HepG2 (cell line): Measurements from ENCODE around the gene CIBAR2. TPM values are rescaled to one million over a fixed set of nuclear protein-coding genes. Genes with fewer than 3 reads are reported as not detected.

Source experiments
- ADNP ChIP-seq: sonication (generic); formaldehyde crosslinking; IDR thresholded peaks from 2 replicates; pipeline ENCODE4 v1.4.0; 2020; ENCODE audit warnings: missing genetic modification reagents
- CBFB ChIP-seq: sonication (generic); formaldehyde crosslinking; IDR thresholded peaks from 2 replicates; pipeline ENCODE4 v1.4.0; 2020; ENCODE audit warnings: missing genetic modification reagents
- DNMT3B ChIP-seq: conservative IDR thresholded peaks from 2 replicates; pipeline ENCODE4 v1.6.1; 2016; ENCODE audit warnings: missing biosample characterization, control low read depth
- FOXK1 ChIP-seq: sonication (generic); formaldehyde crosslinking; IDR thresholded peaks from 2 replicates; pipeline ENCODE4 v1.4.0; 2020; ENCODE audit warnings: low read depth, missing genetic modification reagents, borderline replicate concordance
- GTF3A ChIP-seq: sonication (generic); formaldehyde crosslinking; conservative IDR thresholded peaks from 2 replicates; pipeline ENCODE4 v1.4.0; 2020; ENCODE audit warnings: mild to moderate bottlenecking, missing genetic modification reagents
- MAZ ChIP-seq, 2 experiments: sonication (generic) in 1 of 2; formaldehyde crosslinking in 1 of 2; IDR thresholded peaks; 2 replicates each; pipeline versions ENCODE4 v1.5.0 to v1.6.1; 2012 to 2020; ENCODE audit warnings: low read depth in 2 of 2, mild to moderate bottlenecking in 2 of 2, borderline replicate concordance in 1 of 2, improper control_type of control experiment in 1 of 2, low read length in 1 of 2, missing genetic modification reagents in 1 of 2, moderate library complexity in 1 of 2
- NKX3-1 ChIP-seq: sonication (generic); formaldehyde crosslinking; IDR thresholded peaks from 2 replicates; pipeline ENCODE4 v1.5.0; 2020; ENCODE audit warnings: missing genetic modification reagents
- NPAS2 ChIP-seq: sonication (generic); formaldehyde crosslinking; IDR thresholded peaks from 2 replicates; pipeline ENCODE4 v1.8.0; 2022; ENCODE audit warnings: mild to moderate bottlenecking, missing genetic modification reagents, borderline replicate concordance
- RFXANK ChIP-seq: IDR thresholded peaks from 2 replicates; pipeline ENCODE4 v1.6.1; 2016
- THAP11 ChIP-seq: IDR thresholded peaks from 2 replicates; pipeline ENCODE4 v1.6.1; 2016; ENCODE audit warnings: missing biosample characterization, missing genetic modification reagents
- ZBTB14 ChIP-seq: sonication (generic); formaldehyde crosslinking; IDR thresholded peaks from 2 replicates; pipeline ENCODE4 v1.4.0; 2020; ENCODE audit warnings: missing genetic modification reagents
- ZBTB8A ChIP-seq: sonication (generic); formaldehyde crosslinking; IDR thresholded peaks from 2 replicates; pipeline ENCODE4 v1.4.0; 2020; ENCODE audit warnings: mild to moderate bottlenecking, low read depth, missing genetic modification reagents, borderline replicate concordance
- ZEB1 ChIP-seq: IDR thresholded peaks from 2 replicates; pipeline ENCODE4 v1.6.1; 2012; ENCODE audit warnings: mild to moderate bottlenecking, low read depth, inconsistent platforms; ENCODE audit not compliant: insufficient replicate concordance
- ZNF264 ChIP-seq: sonication (generic); formaldehyde crosslinking; IDR thresholded peaks from 2 replicates; pipeline ENCODE4 v1.4.0; 2020; ENCODE audit warnings: missing genetic modification reagents
- ZNF276 ChIP-seq: sonication (generic); formaldehyde crosslinking; IDR thresholded peaks from 2 replicates; pipeline ENCODE4 v1.4.0; 2020; ENCODE audit warnings: mild to moderate bottlenecking, low read depth, missing genetic modification reagents
- ZNF367 ChIP-seq: sonication (generic); formaldehyde crosslinking; IDR thresholded peaks from 2 replicates; pipeline ENCODE4 v1.4.0; 2020; ENCODE audit warnings: missing genetic modification reagents, borderline replicate concordance
- ZNF431 ChIP-seq: sonication (generic); formaldehyde crosslinking; IDR thresholded peaks from 2 replicates; pipeline ENCODE4 v1.9.0; 2022; ENCODE audit warnings: missing genetic modification reagents, low read depth, mild to moderate bottlenecking, borderline replicate concordance
- ZNF513 ChIP-seq: sonication (generic); formaldehyde crosslinking; conservative IDR thresholded peaks from 2 replicates; pipeline ENCODE4 v1.5.0; 2020; ENCODE audit warnings: missing genetic modification reagents
- ZNF747 ChIP-seq: sonication (generic); formaldehyde crosslinking; IDR thresholded peaks from 2 replicates; pipeline ENCODE4 v1.8.1; 2023; ENCODE audit warnings: missing genetic modification reagents, mild to moderate bottlenecking, borderline replicate concordance
- polyA plus RNA-seq, 8 experiments: library from polyadenylated mRNA; depleted of rRNA in 3 of 8; stranded (reverse) in 7 of 8; unstranded in 1 of 8; fragments of >200 nt; fragmentation: Illumina TruSeq in 4 of 8; extraction: Trizol in 4 of 8; gene quantifications; 2 replicates each; pipeline versions ENCODE4 v1.2.1 to v1.2.3, GENCODE V29; 2011 to 2016; ENCODE audit warnings: low read depth in 4 of 8, missing spikeins in 1 of 8, mixed read lengths in 1 of 8; ENCODE audit not compliant: insufficient read depth in 1 of 8
- total RNA-seq, 5 experiments: library from RNA; depleted of rRNA; stranded (reverse); fragments of >200 nt; fragmentation: Illumina TruSeq; extraction: Trizol; gene quantifications; 2 replicates each; pipeline ENCODE4 v1.2.3, GENCODE V29; 2016; ENCODE audit warnings: low read depth in 1 of 5
- TF ChIP-seq, protein P1 (sequence below): sonication (generic); formaldehyde crosslinking; IDR thresholded peaks from 2 replicates; pipeline ENCODE4 v1.5.0; 2020; ENCODE audit warnings: mild to moderate bottlenecking, missing genetic modification reagents
- TF ChIP-seq, protein P2 (sequence below): sonication (generic); formaldehyde crosslinking; IDR thresholded peaks from 2 replicates; pipeline ENCODE4 v1.5.0; 2020; ENCODE audit warnings: mild to moderate bottlenecking, low read depth, missing genetic modification reagents, borderline replicate concordance

The CIBAR2 gene
- total and polyA plus RNA-seq, 2 of the 13 experiments (the other 11 are each of a cell fraction or from before 2014, with no cell fraction given): not detected

GRCh38 chr16:85137323-85138072 is 25.2 kb upstream of the CIBAR2 start (continued):
- TF ChIP-seq ZNF276 (CRISPR knock-in tag) (peak; percentile 51; the same call in 1 of the 2 replicates), ZNF367 (CRISPR knock-in tag) (0 out of 2 replicates have a peak, but pooled peaks have one; percentile 14), ZBTB8A (CRISPR knock-in tag) (peak; percentile 91; the same call in 1 of the 2 replicates), MAZ (IDR thresholded peaks at IDR 0.05; ENCODE audit: borderline replicate concordance, low read depth, low read length) (peak; percentile 57; the same call in 1 of the 2 replicates), MAZ (CRISPR knock-in tag; IDR thresholded peaks at IDR 0.05; ENCODE audit: low read depth) (peak; percentile 86), CBFB (no peak), ZEB1 (peak; percentile 7), ADNP (CRISPR knock-in tag) (no peak), ZNF264 (CRISPR knock-in tag) (peak; percentile 66; the same call in 1 of the 2 replicates), ZNF431 (no peak), ZBTB14 (CRISPR knock-in tag) (peak; percentile 38; the same call in 1 of the 2 replicates), NPAS2 (CRISPR knock-in tag) (no peak), FOXK1 (peak; percentile 61; the same call in 1 of the 2 replicates), THAP11 (CRISPR knock-in tag) (peak; percentile 72), GTF3A (0 out of 2 replicates have a peak, but pooled peaks have one; percentile 72), DNMT3B (CRISPR knock-in tag) (no peak), ZNF747 (CRISPR knock-in tag) (0 out of 2 replicates have a peak, but pooled peaks have one; percentile 59), ZNF513 (CRISPR knock-in tag) (no peak), RFXANK (CRISPR knock-in tag) (no peak), NKX3-1 (CRISPR knock-in tag) (peak; percentile 91; the same call in 1 of the 2 replicates)
- TF ChIP-seq, protein P1, sequence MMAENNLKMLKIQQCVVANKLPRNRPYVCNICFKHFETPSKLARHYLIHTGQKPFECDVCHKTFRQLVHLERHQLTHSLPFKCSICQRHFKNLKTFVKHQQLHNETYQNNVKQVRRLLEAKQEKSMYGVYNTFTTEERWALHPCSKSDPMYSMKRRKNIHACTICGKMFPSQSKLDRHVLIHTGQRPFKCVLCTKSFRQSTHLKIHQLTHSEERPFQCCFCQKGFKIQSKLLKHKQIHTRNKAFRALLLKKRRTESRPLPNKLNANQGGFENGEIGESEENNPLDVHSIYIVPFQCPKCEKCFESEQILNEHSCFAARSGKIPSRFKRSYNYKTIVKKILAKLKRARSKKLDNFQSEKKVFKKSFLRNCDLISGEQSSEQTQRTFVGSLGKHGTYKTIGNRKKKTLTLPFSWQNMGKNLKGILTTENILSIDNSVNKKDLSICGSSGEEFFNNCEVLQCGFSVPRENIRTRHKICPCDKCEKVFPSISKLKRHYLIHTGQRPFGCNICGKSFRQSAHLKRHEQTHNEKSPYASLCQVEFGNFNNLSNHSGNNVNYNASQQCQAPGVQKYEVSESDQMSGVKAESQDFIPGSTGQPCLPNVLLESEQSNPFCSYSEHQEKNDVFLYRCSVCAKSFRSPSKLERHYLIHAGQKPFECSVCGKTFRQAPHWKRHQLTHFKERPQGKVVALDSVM: no peak; the same call in 1 of the 2 replicates
- TF ChIP-seq, protein P2, sequence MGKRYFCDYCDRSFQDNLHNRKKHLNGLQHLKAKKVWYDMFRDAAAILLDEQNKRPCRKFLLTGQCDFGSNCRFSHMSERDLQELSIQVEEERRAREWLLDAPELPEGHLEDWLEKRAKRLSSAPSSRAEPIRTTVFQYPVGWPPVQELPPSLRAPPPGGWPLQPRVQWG (CRISPR knock-in tag): no peak
